Colonic mucosa (tissue), 4 donors: ENCODE measurements around the gene P2RY8. TPM values are rescaled to one million over a fixed set of nuclear protein-coding genes. Genes with fewer than 3 reads are reported as not detected.

Experiments
- DNase-seq: peaks from one replicate; pipeline ENCODE4 v3.0.0-alpha.2; 2020
- H3K27ac ChIP-seq: fragments of 200-600 bp; one replicate; pipeline ENCODE4 v1.8.0; 2021
- H3K27me3 ChIP-seq: fragments of 200-600 bp; one replicate; pipeline ENCODE4 v1.8.0; 2021
- H3K36me3 ChIP-seq: fragments of 200-600 bp; one replicate; pipeline ENCODE4 v1.8.0; 2021
- H3K4me1 ChIP-seq: fragments of 200-600 bp; one replicate; pipeline ENCODE4 v1.8.0; 2021; ENCODE audit warnings: mild to moderate bottlenecking
- H3K4me3 ChIP-seq: fragments of 200-600 bp; one replicate; pipeline ENCODE4 v1.8.0; 2021
- H3K9ac ChIP-seq, 2 donors: one replicate each; pipeline ENCODE4 v1.7.0; 2013; ENCODE audit warnings: control low read depth in 2 of 2, low read depth in 2 of 2, low read length in 2 of 2
- H3K9me3 ChIP-seq: fragments of 200-600 bp; one replicate; pipeline ENCODE4 v1.8.0; 2021
- intact Hi-C: fragments of 100-400 bp; cut with DNase I; formaldehyde crosslinking; loops from one replicate; pipeline ENCODE4 v1.14.1; 2022
- total RNA-seq, 2 donors: library from RNA; stranded (reverse); fragmentation: NEBNext Ultra II Directional in 1 of 2; extraction: Animal tissue kit (Norgen Biotek cat#: 25700) in 1 of 2; gene quantifications; one replicate each; pipeline ENCODE4 v1.2.1, GENCODE V29; 2021
- TF ChIP-seq, protein P1 (sequence below): fragments of 200-600 bp; IDR thresholded peaks from one replicate; pipeline ENCODE4 v1.8.0; 2022; ENCODE audit warnings: antibody characterized with exemption, mild to moderate bottlenecking
- donor health status: healthy.
- donor health status: DM: no; HTN: no; CAD: no.
- donor health status: DM: no; HTN: no; CAD: no.

P2RY8 gene
- total RNA-seq, 2 donors from 2014 or later: 1.3 TPM

- no peak for DNase-seq
- no peaks in the 10 kb centered on the region for H3K4me1 ChIP-seq
- H3K27ac ChIP-seq: no peak overlapping the region
- H3K27me3 ChIP-seq: no peaks in the 10 kb centered on the region
- intact Hi-C loops: no loop called here
- H3K9ac ChIP-seq: no peak overlapping the region
- no peak overlapping the region for H3K4me3 ChIP-seq
- TF ChIP-seq, protein P1, sequence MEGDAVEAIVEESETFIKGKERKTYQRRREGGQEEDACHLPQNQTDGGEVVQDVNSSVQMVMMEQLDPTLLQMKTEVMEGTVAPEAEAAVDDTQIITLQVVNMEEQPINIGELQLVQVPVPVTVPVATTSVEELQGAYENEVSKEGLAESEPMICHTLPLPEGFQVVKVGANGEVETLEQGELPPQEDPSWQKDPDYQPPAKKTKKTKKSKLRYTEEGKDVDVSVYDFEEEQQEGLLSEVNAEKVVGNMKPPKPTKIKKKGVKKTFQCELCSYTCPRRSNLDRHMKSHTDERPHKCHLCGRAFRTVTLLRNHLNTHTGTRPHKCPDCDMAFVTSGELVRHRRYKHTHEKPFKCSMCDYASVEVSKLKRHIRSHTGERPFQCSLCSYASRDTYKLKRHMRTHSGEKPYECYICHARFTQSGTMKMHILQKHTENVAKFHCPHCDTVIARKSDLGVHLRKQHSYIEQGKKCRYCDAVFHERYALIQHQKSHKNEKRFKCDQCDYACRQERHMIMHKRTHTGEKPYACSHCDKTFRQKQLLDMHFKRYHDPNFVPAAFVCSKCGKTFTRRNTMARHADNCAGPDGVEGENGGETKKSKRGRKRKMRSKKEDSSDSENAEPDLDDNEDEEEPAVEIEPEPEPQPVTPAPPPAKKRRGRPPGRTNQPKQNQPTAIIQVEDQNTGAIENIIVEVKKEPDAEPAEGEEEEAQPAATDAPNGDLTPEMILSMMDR: no peak
- H3K9me3 ChIP-seq: no peaks in the 10 kb centered on the region
- no peaks in the 10 kb centered on the region for H3K36me3 ChIP-seq
Observed at GRCh38 chrX:1518512-1518911, 18.5 kb downstream of the P2RY8 start.

DNA sequence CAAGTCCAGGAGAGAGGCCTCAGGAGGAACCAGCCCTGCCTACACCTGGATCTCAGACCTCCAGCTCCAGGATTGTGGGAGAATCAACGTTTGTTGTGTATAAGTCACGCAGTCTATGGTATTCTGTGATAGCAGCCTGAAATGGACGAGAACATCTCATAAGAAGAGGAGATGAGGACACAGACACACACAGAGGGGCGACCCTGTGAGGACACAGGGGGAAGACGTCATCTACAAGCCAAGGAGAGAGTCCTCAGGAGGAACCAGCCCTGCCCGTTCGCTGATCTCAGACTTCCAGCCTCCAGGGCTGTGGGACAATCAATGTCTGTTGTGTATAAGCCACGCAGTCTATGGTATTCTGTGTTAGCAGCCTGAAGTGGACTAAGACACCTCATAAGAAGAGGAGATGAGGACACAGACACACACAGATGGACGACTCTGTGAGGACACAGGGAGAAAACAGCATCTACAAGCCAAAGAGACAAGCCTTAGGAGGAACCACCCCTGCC, 20.3 kb downstream of the P2RY8 start:
- TF ChIP-seq, protein P1: no peak
- Histone ChIP-seq H3K27ac (no peak overlapping the region), H3K36me3 (no peaks in the 10 kb centered on the region), H3K4me1 (no peaks in the 10 kb centered on the region), H3K9me3 (no peaks in the 10 kb centered on the region), H3K9ac (no peak overlapping the region), H3K27me3 (no peaks in the 10 kb centered on the region), H3K4me3 (no peak overlapping the region)
- intact Hi-C loops: no loop called here
- no peak for DNase-seq

GRCh38 chrX:1511829-1512228, 25.2 kb downstream of the P2RY8 start:
- no peaks in the 10 kb centered on the region for H3K4me1 ChIP-seq
- intact Hi-C loops: no loop called here
- H3K9me3 ChIP-seq: no peaks in the 10 kb centered on the region
- H3K9ac ChIP-seq: no peak overlapping the region
- no peaks in the 10 kb centered on the region for H3K27me3 ChIP-seq
- TF ChIP-seq, protein P1: no peak
- no peak overlapping the region for H3K4me3 ChIP-seq
- DNase-seq: no peak
- H3K36me3 ChIP-seq: no peaks in the 10 kb centered on the region
- no peak overlapping the region for H3K27ac ChIP-seq

DNA sequence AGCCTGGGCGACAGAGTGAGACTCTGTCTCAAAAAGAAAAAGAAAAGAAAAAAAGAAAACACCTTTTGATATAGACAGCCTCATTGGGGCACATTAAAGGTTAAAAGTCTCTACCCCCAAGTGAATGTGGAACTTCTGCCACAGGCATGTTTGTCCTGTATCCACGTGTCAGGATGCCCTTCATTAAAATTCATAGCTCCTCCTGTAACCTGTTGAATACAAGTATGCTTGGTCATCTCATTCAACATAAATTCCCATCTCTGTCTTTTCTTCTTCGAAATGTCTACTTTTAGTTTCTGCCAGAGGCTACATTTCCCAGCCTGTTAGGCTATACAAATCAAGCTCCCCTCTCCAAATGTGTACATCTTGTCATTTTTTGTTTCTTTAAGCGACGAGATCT, 25.8 kb downstream of the P2RY8 start:
- no peaks in the 10 kb centered on the region for H3K9me3 ChIP-seq
- no peaks in the 10 kb centered on the region for H3K27me3 ChIP-seq
- intact Hi-C loops: no loop called here
- no peak overlapping the region for H3K9ac ChIP-seq
- H3K27ac ChIP-seq: no peak overlapping the region
- H3K36me3 ChIP-seq: no peaks in the 10 kb centered on the region
- TF ChIP-seq, protein P1: no peak
- no peak overlapping the region for H3K4me3 ChIP-seq
- H3K4me1 ChIP-seq: no peaks in the 10 kb centered on the region
- no peak for DNase-seq

DNA sequence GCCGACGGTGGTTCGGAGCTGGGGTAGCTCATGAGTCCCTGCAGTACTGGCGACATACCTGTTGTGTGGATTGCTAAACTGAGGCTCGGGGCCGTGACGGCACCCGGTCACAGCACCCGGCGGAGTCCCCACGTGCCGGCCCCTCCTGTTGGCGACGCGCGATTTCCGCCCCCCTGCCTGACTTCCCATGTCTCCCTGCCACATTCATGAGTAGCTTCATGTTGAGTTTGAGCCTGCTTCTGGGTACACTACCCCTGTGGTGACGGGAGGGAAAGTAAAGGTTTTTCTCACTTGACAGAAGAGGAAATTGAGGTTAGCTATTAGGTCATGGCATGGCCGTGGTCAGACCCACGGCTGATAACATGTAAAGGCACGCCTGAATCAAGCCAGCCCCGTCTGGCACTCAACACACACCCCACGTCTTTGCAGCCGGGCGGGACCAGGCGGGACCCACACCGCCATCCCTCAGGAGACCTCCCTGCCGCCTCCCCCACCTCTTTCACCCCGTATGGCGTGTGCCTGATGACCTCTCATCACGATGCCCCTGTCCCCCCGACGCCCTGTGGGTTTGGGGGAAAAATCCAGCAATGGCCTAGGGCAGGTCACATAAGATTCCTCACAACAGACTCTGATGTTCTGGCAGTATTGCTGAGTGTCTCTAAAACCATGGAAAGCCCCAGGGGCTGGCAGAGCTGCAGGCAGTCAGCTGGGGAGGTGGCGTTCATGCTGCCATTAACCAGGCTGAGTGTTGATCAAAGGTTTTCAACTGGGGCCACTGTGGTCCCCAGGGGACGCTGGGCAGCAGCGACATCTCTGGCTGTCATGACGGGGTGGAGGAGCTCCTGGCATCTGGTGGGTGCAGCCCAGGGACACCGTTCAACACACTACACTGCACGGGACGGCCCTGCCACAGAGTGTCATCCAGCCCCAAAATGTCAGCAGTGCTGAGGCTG, 29.2 kb downstream of the P2RY8 start:
- DNase-seq: no peak
- Histone ChIP-seq H3K4me1 (no peaks in the 10 kb centered on the region), H3K36me3 (no peaks in the 10 kb centered on the region), H3K4me3 (no peak overlapping the region), H3K9me3 (no peaks in the 10 kb centered on the region), H3K9ac (no peak overlapping the region), H3K27ac (no peak overlapping the region), H3K27me3 (no peaks in the 10 kb centered on the region)
- intact Hi-C loops: no loop called here
- TF ChIP-seq, protein P1: no peak
